DND-41 (cell line): Measurements from ENCODE around the gene TMEM54.

ENCODE experiments used
- ATAC-seq: fragments of 200-7000 bp; cut with Tn5 transposase; 3 replicates; pipeline ENCODE4 v1.9.1; 2021; ENCODE audit warnings: low read depth; ENCODE audit not compliant: insufficient read depth
- DNase-seq: peaks from one replicate; pipeline ENCODE4 v3.0.0-alpha.2; 2020
- H2AFZ ChIP-seq: 2 replicates; pipeline ENCODE4 v1.6.0; 2012; ENCODE audit warnings: low read depth, low read length
- H3K27ac ChIP-seq: 2 replicates; pipeline ENCODE4 v1.5.1; 2012; ENCODE audit warnings: low read length, inconsistent platforms
- H3K27me3 ChIP-seq: fragments of 200-600 bp; sonication (generic); 2 replicates; pipeline ENCODE4 v1.6.0; 2012; ENCODE audit warnings: low read length, mild to moderate bottlenecking, inconsistent platforms; ENCODE audit not compliant: insufficient read depth, poor library complexity
- H3K36me3 ChIP-seq: 2 replicates; pipeline ENCODE4 v1.5.1; 2012; ENCODE audit warnings: low read length, inconsistent platforms; ENCODE audit not compliant: insufficient read depth
- H3K4me1 ChIP-seq: 2 replicates; pipeline ENCODE4 v1.5.1; 2012; ENCODE audit warnings: mild to moderate bottlenecking, low read length; ENCODE audit not compliant: insufficient read depth
- H3K4me2 ChIP-seq: 2 replicates; pipeline ENCODE4 v1.6.0; 2012; ENCODE audit warnings: mild to moderate bottlenecking, moderate library complexity, low read length, inconsistent platforms; ENCODE audit not compliant: insufficient read depth
- H3K4me3 ChIP-seq, 2 experiments: fragments of 200-600 bp in 1 of 2; shearing (Covaris generic) in 1 of 2; 2 replicates each; pipeline ENCODE4 v1.5.1; 2012 to 2016; ENCODE audit warnings: inconsistent platforms in 2 of 2, low read length in 2 of 2, mild to moderate bottlenecking in 2 of 2, low read depth in 1 of 2, moderate library complexity in 1 of 2
- H3K79me2 ChIP-seq: 2 replicates; pipeline ENCODE4 v1.6.0; 2012; ENCODE audit warnings: low read length, inconsistent platforms; ENCODE audit not compliant: insufficient read depth
- H3K9ac ChIP-seq: 2 replicates; pipeline ENCODE4 v1.6.0; 2012; ENCODE audit warnings: low read depth, mild to moderate bottlenecking, inconsistent platforms, low read length, moderate library complexity
- H3K9me3 ChIP-seq: 2 replicates; pipeline ENCODE4 v1.5.1; 2012; ENCODE audit warnings: low read length, moderate library complexity, mild to moderate bottlenecking, inconsistent platforms; ENCODE audit not compliant: insufficient read depth, severe bottlenecking
- H4K20me1 ChIP-seq: 2 replicates; pipeline ENCODE4 v1.6.0; 2012; ENCODE audit warnings: low read length; ENCODE audit not compliant: insufficient read depth
- CTCF ChIP-seq: IDR thresholded peaks from 2 replicates; pipeline ENCODE4 v1.5.1; 2012; ENCODE audit warnings: borderline replicate concordance, low read length, moderate library complexity, mild to moderate bottlenecking; ENCODE audit not compliant: poor library complexity, severe bottlenecking; ENCODE audit errors: extremely low read depth
- EZH2 ChIP-seq: IDR thresholded peaks from 3 replicates; pipeline ENCODE4 v1.6.1; 2012; ENCODE audit warnings: borderline replicate concordance, low read depth, mild to moderate bottlenecking, moderate library complexity, low read length, inconsistent platforms; ENCODE audit not compliant: severe bottlenecking

The TMEM54 gene

GRCh38 chr1:32902535-32902920 lies 1.3 kb upstream of the TMEM54 start:
- no peaks in the 10 kb centered on the region for H4K20me1 ChIP-seq
- ATAC-seq = no peak
- no peaks in the 10 kb centered on the region for H3K4me1 ChIP-seq
- no peaks in the 10 kb centered on the region for H3K27me3 ChIP-seq
- no peak overlapping the region for H3K4me2 ChIP-seq
- H3K36me3 ChIP-seq = no peaks in the 10 kb centered on the region
- no peaks in the 10 kb centered on the region for H3K79me2 ChIP-seq
- TF ChIP-seq EZH2 (no peak), CTCF (no peak)
- H3K4me3 ChIP-seq = no peak overlapping the region
- H3K9me3 ChIP-seq = no peaks in the 10 kb centered on the region
- H3K27ac ChIP-seq = no peak overlapping the region
- H3K9ac ChIP-seq = no peak overlapping the region
- DNase-seq = no peak
- H2AFZ ChIP-seq = no peak overlapping the region

GRCh38 chr1:32901823-32902534 lies 790 bp upstream of the TMEM54 start:
- Histone ChIP-seq H3K4me3 (no peak overlapping the region), H2AFZ (no peak overlapping the region), H3K79me2 (no peaks in the 10 kb centered on the region), H3K27ac (no peak overlapping the region), H3K4me1 (no peaks in the 10 kb centered on the region), H3K36me3 (no peaks in the 10 kb centered on the region), H3K4me2 (no peak overlapping the region), H3K9ac (no peak overlapping the region), H3K9me3 (no peaks in the 10 kb centered on the region), H3K27me3 (no peaks in the 10 kb centered on the region), H4K20me1 (no peaks in the 10 kb centered on the region)
- TF ChIP-seq CTCF = no peak
- no peak for TF ChIP-seq EZH2
- DNase-seq (no peak), ATAC-seq (no peak)

DNA sequence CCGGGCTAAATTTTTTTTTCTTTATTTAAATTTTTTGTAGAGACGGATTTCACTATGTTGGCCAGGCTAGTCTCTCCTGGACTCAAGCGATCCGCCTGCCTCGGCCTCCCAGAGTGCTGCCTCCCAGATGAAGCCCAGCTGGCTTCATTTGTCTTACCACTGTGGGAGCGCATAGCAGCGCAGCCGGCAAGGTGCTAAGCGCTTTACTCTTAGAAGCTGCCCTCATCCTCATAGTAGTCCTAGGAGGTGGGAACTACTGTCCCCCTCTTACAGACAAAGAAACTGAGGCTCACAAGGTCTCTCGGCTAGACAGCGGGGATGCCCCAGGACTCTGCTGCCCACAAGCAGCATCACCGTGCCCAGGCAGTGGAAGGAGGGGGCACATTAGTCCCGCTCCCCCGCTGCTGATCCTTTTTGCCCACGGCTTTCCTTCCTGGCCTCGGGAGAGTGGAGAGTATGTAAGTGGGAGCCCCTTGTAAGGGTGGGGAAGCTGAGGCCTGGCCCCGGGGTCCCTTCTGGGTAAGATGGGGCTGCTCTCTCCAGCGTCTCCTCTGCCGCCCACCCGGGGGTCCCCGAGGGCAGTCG lies 726 bp downstream of the TMEM54 start:
- TF ChIP-seq CTCF (no peak), EZH2 (no peak)
- H3K36me3 ChIP-seq = no peaks in the 10 kb centered on the region
- no peaks in the 10 kb centered on the region for H3K4me1 ChIP-seq
- H3K4me2 ChIP-seq = no peak overlapping the region
- no peaks in the 10 kb centered on the region for H3K9me3 ChIP-seq
- DNase-seq (no peak), ATAC-seq (no peak)
- H3K79me2 ChIP-seq = no peaks in the 10 kb centered on the region
- H3K4me3 ChIP-seq = no peak overlapping the region
- H3K9ac ChIP-seq = no peak overlapping the region
- H3K27me3 ChIP-seq = no peaks in the 10 kb centered on the region
- H4K20me1 ChIP-seq = no peaks in the 10 kb centered on the region
- no peak overlapping the region for H3K27ac ChIP-seq
- no peak overlapping the region for H2AFZ ChIP-seq
